ENCODE measurements around the gene OR10AG1. TPM values are rescaled to one million over a fixed set of nuclear protein-coding genes. Genes with fewer than 3 reads are reported as not detected.
A peak's percentile ranks its signal among the peaks of the same experiment; 100 is the strongest.

Gene OR10AG1
- total and polyA plus RNA-seq, 2 of the 4 experiments (the other 2 are of a cell fraction): not detected

- Histone ChIP-seq H2AFZ (replicated peaks; ENCODE audit: low read length, poor library complexity) (peak overlapping the region; percentile 51), H2AK5ac (ENCODE audit: low read depth, low read length) (no peak overlapping the region), H2BK5ac (ENCODE audit: low read depth, low read length, poor library complexity, severe bottlenecking) (no peak overlapping the region), H3K9me1 (ENCODE audit: insufficient read depth, low read length) (no peaks in the 10 kb centered on the region), H4K8ac (ENCODE audit: low read depth in 2 of 2, low read length in 2 of 2) (no peak overlapping the region), H3K79me1 (ENCODE audit: low read depth in 1 of 2, low read length in 2 of 2) (no peaks in the 10 kb centered on the region), H3K23ac (ENCODE audit: low read depth, low read length) (no peak overlapping the region), H3K9me3 (ENCODE audit: control insufficient read depth, insufficient read depth, low read length) (peaks cover 10% of the 10 kb centered on the region; the same call in 1 of the 2 replicates), H2BK120ac (ENCODE audit: low read depth, low read length) (no peak overlapping the region), H3K14ac (replicated peaks; ENCODE audit: low read depth, low read length) (no peak overlapping the region), H3K4me2 (ENCODE audit: low read depth, low read length) (no peak overlapping the region), H3K36me3 (ENCODE audit: control insufficient read depth, insufficient read depth, low read length) (no peaks in the 10 kb centered on the region), H2BK20ac (ENCODE audit: low read depth, low read length) (no peak overlapping the region), H3K4me1 (ENCODE audit: control insufficient read depth, insufficient read depth, low read length) (no peaks in the 10 kb centered on the region), H3K4ac (ENCODE audit: low read depth, low read length) (no peak overlapping the region), H4K20me1 (ENCODE audit: insufficient read depth, low read length) (no peaks in the 10 kb centered on the region), H2AK9ac (replicated peaks; ENCODE audit: low read depth, low read length, poor library complexity) (no peak overlapping the region), H4K91ac (ENCODE audit: insufficient read depth, low read depth, low read length) (no peak overlapping the region), H3K18ac (ENCODE audit: low read depth, low read length) (no peak overlapping the region), H2BK15ac (ENCODE audit: low read depth, low read length) (no peak overlapping the region), H3K27ac (ENCODE audit: insufficient read depth, low read length) (no peak overlapping the region), H3K56ac (ENCODE audit: extremely low read depth, insufficient read depth, low read length) (no peak overlapping the region), H3K4me3 (ENCODE audit: insufficient read depth, low read depth, low read length) (no peak overlapping the region), H3K27me3 (ENCODE audit: control insufficient read depth, insufficient read depth, low read length) (no peaks in the 10 kb centered on the region), H3K9ac (ENCODE audit: low read depth, low read length) (no peak overlapping the region), H4K5ac (ENCODE audit: low read depth, low read length) (no peak overlapping the region)
- intact Hi-C loops (cut with micrococcal nuclease) (no loop called here), dilution Hi-C loops (cut with HindIII; ENCODE audit: low sequenced_read_pairs, unreplicated experiment) (no loop called here), in situ Hi-C loops (cut with MboI; ENCODE audit: low sequenced_read_pairs) (no loop called here)
- 36% methylated on average over 2 of the region's 5 CpGs; no CpG with 5 or more reads in 1 of the 2 experiments for whole genome bisulfite sequencing, 2 experiments (ENCODE audit: extremely low coverage in 2 of 2, insufficient read length in 1 of 2)
- TF ChIP-seq SMC3 (IDR thresholded peaks at IDR 0.05; ENCODE audit: low read depth, low read length) (no peak), RCOR1 (IDR thresholded peaks at IDR 0.05; ENCODE audit: insufficient replicate concordance, low read length) (no peak), NFE2L2 (IDR thresholded peaks at IDR 0.05; ENCODE audit: low read depth, low read length) (no peak), RFX5 (IDR thresholded peaks at IDR 0.05; ENCODE audit: low read depth, low read length) (no peak), FOS (IDR thresholded peaks at IDR 0.05; ENCODE audit: low read depth, low read length) (no peak), MAFK (IDR thresholded peaks at IDR 0.05; ENCODE audit: low read depth, low read length) (no peak), MAZ (IDR thresholded peaks at IDR 0.05; ENCODE audit: borderline replicate concordance, low read depth, low read length) (no peak), CHD1 (IDR thresholded peaks at IDR 0.05; ENCODE audit: low read depth, low read length) (no peak), MXI1 (IDR thresholded peaks at IDR 0.05; ENCODE audit: borderline replicate concordance, low read depth, low read length) (no peak), CEBPB (IDR thresholded peaks at IDR 0.05; ENCODE audit: low read depth, low read length) (no peak), BHLHE40 (IDR thresholded peaks at IDR 0.05; ENCODE audit: low read depth, low read length) (no peak), ELK1 (IDR thresholded peaks at IDR 0.05; ENCODE audit: borderline replicate concordance, low read depth, low read length) (no peak), USF2 (IDR thresholded peaks at IDR 0.05; ENCODE audit: low read depth, low read length) (no peak), POLR2A (IDR thresholded peaks at IDR 0.05; ENCODE audit: low read depth, low read length) (no peak), RAD21 (IDR thresholded peaks at IDR 0.05; ENCODE audit: low read length) (no peak)
- TF ChIP-seq, protein P1, sequence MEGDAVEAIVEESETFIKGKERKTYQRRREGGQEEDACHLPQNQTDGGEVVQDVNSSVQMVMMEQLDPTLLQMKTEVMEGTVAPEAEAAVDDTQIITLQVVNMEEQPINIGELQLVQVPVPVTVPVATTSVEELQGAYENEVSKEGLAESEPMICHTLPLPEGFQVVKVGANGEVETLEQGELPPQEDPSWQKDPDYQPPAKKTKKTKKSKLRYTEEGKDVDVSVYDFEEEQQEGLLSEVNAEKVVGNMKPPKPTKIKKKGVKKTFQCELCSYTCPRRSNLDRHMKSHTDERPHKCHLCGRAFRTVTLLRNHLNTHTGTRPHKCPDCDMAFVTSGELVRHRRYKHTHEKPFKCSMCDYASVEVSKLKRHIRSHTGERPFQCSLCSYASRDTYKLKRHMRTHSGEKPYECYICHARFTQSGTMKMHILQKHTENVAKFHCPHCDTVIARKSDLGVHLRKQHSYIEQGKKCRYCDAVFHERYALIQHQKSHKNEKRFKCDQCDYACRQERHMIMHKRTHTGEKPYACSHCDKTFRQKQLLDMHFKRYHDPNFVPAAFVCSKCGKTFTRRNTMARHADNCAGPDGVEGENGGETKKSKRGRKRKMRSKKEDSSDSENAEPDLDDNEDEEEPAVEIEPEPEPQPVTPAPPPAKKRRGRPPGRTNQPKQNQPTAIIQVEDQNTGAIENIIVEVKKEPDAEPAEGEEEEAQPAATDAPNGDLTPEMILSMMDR (conservative IDR thresholded peaks at IDR 0.05; ENCODE audit: low read depth, low read length): no peak
- POLR2A ChIA-PET (ENCODE audit: unreplicated experiment): no interaction called here
- no peak for DNase-seq
- ATAC-seq (ENCODE audit: low read depth): no peak
- CTCF ChIA-PET: no interaction called here
- no TSS peak for BruUV-seq (replicated peaks)
These were observed 49.2 kb downstream of the OR10AG1 start for GRCh38 chr11:55920537-55920936.

All from IMR-90 (cell line).